ENCODE measurements around the gene EPAS1. TPM values are rescaled to one million over a fixed set of nuclear protein-coding genes. Genes with fewer than 3 reads are reported as not detected.
A peak's percentile ranks its signal among the peaks of the same experiment; 100 is the strongest.

The EPAS1 gene
- total and polyA plus RNA-seq, 3 donors from 2014 or later: 93.9 to 158 (median 142) TPM

- no peak for DNase-seq
- 57 to 64% methylated on average over 4 of the region's 4 CpGs for WGBS, 2 donors
- H3K4me1 ChIP-seq: peaks cover 64% of the 10 kb centered on the region
Measured at GRCh38 chr2:46338674-46339073, 41.5 kb downstream of the EPAS1 start.

GRCh38 chr2:46339200-46339599, 42.0 kb downstream of the EPAS1 start:
- no peak overlapping the region for H3K4me3 ChIP-seq
- peaks cover 64% of the 10 kb centered on the region for H3K4me1 ChIP-seq
- intact Hi-C loops (cut with DNase I; ENCODE audit: low total_unique reads): no loop called here
- no peaks in the 10 kb centered on the region for H3K36me3 ChIP-seq (ENCODE audit: low read depth, missing control alignments)
- TF ChIP-seq CTCF (IDR thresholded peaks at IDR 0.05) (no peak), POLR2A (IDR thresholded peaks at IDR 0.05) (no peak)
- H3K27ac ChIP-seq: peak overlapping the region; percentile 3 to 54
- no peaks in the 10 kb centered on the region for H3K9me3 ChIP-seq
- DNase-seq: no peak
- H3K27me3 ChIP-seq: no peaks in the 10 kb centered on the region
- 58 to 65% methylated on average over 6 of the region's 6 CpGs for WGBS, 2 donors

More at GRCh38 chr2:46338674-46339073, 41.5 kb downstream of the EPAS1 start:
- intact Hi-C loops (cut with DNase I; ENCODE audit: low total_unique reads): no loop called here
- Histone ChIP-seq H3K9me3 (no peaks in the 10 kb centered on the region), H3K27ac (no peak overlapping the region), H3K27me3 (no peaks in the 10 kb centered on the region), H3K36me3 (ENCODE audit: low read depth, missing control alignments) (no peaks in the 10 kb centered on the region), H3K4me3 (no peak overlapping the region)
- TF ChIP-seq POLR2A (IDR thresholded peaks at IDR 0.05) (no peak), CTCF (IDR thresholded peaks at IDR 0.05) (no peak)

- Histone ChIP-seq H3K27ac (peak overlapping the region; percentile 3 to 54), H3K4me1 (peaks cover 65% of the 10 kb centered on the region), H3K4me3 (no peak overlapping the region), H3K36me3 (ENCODE audit: low read depth, missing control alignments) (no peaks in the 10 kb centered on the region), H3K27me3 (no peaks in the 10 kb centered on the region), H3K9me3 (no peaks in the 10 kb centered on the region)
- TF ChIP-seq CTCF (IDR thresholded peaks at IDR 0.05) (no peak), POLR2A (IDR thresholded peaks at IDR 0.05) (no peak)
- DNase-seq: peak; percentile 55
- WGBS, 2 donors: 47 to 55% methylated on average over 11 to 12 of the region's 12 CpGs
- intact Hi-C loops (cut with DNase I; ENCODE audit: low total_unique reads): no loop called here
Measured at GRCh38 chr2:46339676-46340459, 42.7 kb downstream of the EPAS1 start.

GRCh38 chr2:46340740-46341420, 43.7 kb downstream of the EPAS1 start:
- 85 to 87% methylated on average over 4 of the region's 4 CpGs for WGBS, 2 donors
- H3K36me3 ChIP-seq (ENCODE audit: low read depth, missing control alignments): no peaks in the 10 kb centered on the region
- H3K4me1 ChIP-seq: peaks cover 63% of the 10 kb centered on the region
- no peaks in the 10 kb centered on the region for H3K27me3 ChIP-seq
- TF ChIP-seq CTCF (IDR thresholded peaks at IDR 0.05) (no peak), POLR2A (IDR thresholded peaks at IDR 0.05) (no peak)
- no peaks in the 10 kb centered on the region for H3K9me3 ChIP-seq
- intact Hi-C loops (cut with DNase I; ENCODE audit: low total_unique reads): no loop called here
- H3K27ac ChIP-seq: no peak overlapping the region
- H3K4me3 ChIP-seq: no peak overlapping the region
- no peak for DNase-seq

Measured in testis (tissue), 3 donors.